Forelimb muscle (tissue), 1 donor: ENCODE results near the gene PLCG2. TPM values are rescaled to one million over a fixed set of nuclear protein-coding genes. Genes with fewer than 3 reads are reported as not detected.
"Not testable (repeated sequence)": the region's sequence is repeated elsewhere in the genome, so short reads cannot be mapped to it uniquely, and the experiment has no call there.

Experiments used
- DNase-seq: peaks from one replicate; pipeline ENCODE4 v3.0.0-alpha.2; 2013; ENCODE audit warnings: low read depth
- polyA plus RNA-seq: library from polyadenylated mRNA; unstranded; fragments of 120-200 nt; gene quantifications from one replicate; pipeline ENCODE4 v1.2.1, GENCODE V29; 2013; ENCODE audit not compliant: insufficient read length

The PLCG2 gene
- polyA plus RNA-seq, 1 donor = 6.7 TPM

DNA sequence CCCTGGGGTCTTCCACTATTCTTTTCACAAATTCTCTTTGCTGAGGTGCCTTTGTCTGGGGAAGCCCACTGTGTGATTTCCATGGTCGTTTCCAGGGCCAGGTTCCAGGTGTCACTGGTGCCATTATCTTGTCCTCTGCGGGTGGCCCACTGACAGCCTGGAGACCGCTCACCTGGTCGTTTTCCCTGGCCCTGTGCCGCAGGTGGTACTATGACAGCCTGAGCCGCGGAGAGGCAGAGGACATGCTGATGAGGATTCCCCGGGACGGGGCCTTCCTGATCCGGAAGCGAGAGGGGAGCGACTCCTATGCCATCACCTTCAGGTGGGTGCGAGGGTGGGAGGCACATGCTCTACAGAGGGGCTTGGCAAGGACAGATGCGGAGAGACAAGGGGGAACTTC is 133.3 kb downstream of the PLCG2 start:
- no peak for DNase-seq

DNA sequence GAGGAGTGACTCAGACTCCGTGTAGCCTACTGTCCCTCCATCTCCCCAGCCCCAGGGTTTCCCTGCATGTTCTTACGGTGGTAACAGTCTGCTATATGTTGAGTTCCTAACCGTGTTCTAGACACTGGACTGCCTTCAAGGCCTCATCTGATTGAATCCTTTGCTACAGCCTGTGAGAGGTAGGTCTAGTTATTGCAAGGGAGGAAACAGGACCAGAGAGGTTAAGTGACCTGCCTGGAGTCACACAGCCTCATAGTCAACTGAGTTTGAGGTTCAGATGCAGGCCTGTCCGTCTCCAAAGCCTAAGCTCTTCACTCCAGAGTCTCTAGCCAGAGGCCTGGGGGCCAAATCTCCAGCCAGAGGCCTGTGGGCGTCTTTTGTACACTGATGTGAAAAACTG is 134.1 kb downstream of the PLCG2 start:
- DNase-seq = no peak

DNA sequence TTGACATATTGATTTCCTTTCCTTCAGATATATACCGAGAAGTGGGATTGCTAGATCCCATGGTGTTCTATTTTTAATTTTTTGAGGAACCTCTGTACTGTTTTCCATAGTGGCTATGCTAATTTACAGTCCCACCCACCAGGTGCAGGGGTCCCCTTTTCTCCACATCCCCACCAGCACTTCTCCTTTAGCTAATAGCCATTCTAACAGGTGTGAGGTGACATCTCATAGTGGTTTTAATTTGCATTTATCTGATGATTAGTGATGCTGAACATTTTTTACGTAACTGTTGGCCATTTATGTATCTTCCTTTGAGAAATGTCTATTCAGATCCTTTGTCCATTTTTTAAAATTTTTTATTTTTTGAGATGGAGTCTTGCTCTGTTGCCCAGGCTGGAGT is 138.3 kb downstream of the PLCG2 start:
- DNase-seq = no peak

DNA sequence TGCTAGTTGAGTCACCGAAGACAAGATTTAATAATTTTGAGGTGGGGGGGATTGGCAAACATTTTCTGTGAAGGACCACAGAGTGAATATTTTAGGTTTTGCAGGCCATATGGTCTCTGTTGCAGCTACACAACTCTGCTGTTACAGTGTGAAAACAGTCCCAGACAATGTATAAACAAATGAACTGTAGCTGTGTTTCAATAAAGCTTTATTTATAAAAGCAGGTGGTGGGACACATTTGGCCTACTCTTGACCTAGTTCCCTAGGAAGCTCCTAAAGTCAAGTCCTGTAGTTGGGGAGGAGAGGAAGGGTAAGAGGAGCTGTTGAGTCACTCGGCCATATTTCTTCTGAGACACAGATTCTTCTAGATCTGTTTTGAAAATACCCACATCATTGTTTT is 139.8 kb downstream of the PLCG2 start:
- no peak for DNase-seq

DNA sequence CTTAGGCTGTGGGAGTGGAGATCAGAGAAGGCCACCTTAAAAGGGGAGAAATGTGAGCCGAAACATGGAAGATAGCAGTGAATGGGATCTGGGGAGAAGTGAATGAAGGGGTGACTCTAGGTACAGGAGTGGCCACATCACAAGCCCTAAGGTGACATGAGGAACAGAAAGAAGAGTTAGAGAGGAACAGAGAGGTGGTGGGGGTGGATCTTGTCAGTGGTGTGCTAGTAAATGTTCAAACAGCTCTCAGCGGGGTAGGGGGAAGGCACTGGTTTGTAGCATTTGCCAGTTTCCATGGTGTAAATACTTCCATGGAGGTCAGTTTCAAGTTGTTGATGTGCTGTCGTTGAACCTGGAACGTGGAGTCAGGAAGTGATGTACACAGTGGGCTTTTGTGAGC is 141.4 kb downstream of the PLCG2 start:
- DNase-seq = no peak

DNA sequence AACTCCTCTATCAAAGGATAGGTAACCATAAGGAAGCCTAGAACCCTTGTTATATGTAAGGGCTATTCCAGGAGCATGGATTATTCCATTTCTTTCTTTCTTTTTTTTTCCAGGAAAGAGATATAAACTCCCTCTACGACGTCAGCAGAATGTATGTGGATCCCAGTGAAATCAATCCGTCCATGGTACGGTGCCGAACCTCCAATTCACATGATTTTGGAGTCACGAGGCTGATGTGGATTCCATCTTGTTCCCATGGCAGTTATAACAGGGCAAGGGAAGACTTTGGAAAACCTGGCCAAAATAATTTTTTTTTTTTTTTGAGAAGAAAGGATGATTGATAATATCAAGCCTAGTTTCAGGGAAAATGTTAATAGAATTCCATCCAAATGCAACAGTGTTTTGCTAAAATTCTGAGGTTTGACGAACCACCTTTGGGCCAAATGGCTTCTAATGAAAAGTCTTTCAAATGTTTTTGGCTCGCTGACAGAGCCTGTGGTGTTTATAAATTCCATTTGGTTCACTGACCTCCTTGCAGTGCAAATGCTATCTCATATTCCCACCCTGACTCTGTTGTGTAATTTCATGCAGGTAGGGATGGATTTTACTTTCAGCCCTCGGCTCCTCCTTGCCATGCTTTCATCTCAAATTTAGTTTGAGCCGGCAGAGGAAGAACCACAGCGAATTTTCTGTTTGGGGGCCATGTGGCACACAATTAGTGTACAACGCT is 142.2 kb downstream of the PLCG2 start:
- DNase-seq = no peak

DNA sequence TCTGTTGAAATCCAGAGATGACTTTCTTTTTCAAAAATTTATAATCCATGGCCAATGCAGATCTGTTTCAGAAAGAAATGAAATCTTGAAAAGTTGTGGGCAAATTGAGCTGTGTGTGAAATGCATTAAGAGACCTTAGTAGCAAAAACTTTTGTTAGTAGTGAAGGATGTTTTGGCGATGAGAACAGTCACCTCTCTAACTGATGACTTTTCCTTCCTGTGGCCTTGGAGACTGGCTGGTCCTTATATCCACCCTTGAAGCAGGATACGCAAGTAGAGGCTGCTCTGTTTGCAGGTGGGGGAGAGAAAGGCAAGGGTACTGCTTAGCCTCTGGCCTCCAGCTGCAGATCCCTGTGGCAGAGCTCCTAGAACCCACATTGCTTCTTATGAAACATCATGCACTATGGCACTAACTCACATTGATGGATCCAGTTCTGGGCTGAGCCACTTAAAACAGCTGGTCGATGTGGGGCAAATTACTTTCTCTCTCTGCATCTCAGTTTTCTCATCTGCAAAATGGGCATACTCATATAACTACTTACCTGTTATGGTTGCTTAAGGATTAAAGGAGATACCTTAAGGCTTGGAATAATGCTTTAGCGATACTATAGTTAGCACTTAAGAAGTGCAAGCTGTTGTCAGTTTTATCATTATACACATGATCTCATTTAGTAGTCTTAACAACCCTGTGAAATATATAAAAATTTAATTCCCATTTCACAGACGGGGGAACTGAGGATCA is 142.9 kb downstream of the PLCG2 start:
- DNase-seq = no peak

DNA sequence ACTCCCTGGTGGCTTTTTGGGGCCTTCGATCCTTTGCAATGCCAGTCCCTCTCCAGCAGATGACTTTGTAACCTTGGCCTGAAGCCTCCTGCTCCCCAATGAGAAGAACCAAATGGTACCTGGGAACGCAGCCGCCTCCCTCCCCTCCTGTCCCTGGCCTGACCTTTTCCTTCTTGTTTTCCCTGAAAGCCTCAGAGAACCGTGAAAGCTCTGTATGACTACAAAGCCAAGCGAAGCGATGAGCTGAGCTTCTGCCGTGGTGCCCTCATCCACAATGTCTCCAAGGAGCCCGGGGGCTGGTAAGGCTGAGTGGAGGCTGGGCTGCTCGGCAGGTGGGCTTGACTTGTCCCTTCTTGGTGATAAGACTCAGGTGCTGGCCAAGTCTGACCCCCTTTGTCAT is 144.2 kb downstream of the PLCG2 start:
- no peak for DNase-seq

DNA sequence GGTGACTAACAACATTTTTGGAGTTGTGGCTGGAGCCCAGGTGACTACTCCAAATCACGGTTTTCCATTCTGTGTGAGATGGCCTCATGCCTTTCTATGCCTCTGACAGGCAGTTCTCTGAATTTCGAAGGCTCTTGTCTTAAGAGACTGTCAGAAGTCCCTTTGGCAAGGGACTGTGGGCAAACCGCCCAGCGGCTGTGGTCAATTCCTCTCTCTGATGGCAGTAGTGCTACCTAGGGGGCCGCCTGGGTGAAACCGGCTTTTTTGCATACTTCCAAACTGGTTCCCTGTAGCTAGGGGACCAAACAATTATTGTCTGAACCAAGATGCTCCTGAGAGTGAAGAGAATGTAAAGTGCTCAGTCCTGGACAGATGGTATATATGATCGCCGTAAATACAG is 145.9 kb downstream of the PLCG2 start:
- DNase-seq = no peak

- DNase-seq = no peak
These were observed 146.9 kb downstream of the PLCG2 start for GRCh38 chr16:81926036-81926435.

GRCh38 chr16:81927561-81928185 is 148.6 kb downstream of the PLCG2 start:
- no peak for DNase-seq

DNA sequence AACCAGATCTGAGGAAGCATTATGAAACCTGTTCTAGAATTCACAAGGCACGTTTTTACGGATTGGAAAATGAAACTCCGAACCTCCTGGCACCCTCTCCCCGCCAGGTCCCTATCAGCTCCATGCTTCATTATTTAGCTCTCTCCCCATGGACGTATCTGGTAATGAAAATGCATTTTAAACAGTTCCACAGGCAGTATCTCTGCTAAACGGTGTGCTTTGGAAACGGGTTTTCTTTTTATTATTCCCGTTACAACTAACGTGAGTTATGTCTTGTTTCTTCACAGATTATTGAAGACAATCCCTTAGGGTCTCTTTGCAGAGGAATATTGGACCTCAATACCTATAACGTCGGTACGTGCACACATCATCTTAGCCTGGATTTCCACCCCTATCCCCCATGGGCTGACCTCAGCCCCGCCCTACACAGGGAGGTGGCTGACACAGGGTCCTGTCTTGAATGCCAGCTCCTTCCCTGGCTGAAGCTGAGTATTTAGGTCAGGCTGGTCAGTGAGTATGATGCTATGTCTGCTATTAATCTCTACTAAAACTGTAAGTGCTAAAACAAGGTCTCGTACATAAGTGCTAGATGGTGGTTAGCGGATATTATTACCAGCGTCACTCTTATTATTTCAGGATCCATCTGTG is 149.3 kb downstream of the PLCG2 start:
- DNase-seq = no peak

DNA sequence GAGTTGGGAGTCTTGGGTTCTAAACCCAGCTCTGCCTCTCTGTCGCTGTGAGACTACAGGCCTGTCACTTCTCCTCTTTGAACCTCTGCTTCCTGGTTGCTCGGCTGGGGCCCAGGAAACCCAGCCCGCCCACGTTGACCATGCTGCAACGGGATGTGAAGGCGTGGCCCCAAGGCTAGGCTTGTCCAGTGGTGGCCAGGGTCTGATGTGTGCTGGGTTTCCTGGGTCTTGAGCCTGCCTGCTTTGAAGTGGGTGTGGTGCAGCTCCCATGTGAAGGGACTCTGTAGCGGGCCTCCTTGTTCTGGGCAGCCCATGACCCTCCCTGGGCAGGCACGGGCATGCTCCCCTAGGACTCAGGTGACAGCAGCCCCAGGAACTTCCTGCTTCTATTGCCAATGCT is 149.9 kb downstream of the PLCG2 start:
- no peak for DNase-seq

DNA sequence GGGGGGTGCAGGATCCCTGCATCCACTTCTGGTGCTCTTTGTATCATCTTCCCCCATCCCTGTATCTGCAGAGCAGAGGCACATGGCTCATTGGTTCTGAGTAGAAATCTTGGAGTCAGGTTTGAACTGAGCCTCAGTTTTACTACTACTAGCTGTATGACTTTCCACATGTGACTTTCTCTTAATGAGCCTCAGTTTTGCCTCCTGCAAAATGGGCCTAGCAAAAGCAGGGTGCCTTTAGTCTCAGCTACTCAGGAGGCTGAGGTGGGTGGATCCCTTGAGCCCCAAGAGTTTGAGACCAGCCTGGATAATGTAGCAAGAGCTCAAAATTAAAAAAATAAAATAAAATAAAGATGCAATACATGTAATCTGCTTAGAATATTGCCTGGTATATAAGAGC is 150.8 kb downstream of the PLCG2 start:
- no peak for DNase-seq

- DNase-seq = no peak
These were observed 152.8 kb downstream of the PLCG2 start for GRCh38 chr16:81931927-81932326.

DNA sequence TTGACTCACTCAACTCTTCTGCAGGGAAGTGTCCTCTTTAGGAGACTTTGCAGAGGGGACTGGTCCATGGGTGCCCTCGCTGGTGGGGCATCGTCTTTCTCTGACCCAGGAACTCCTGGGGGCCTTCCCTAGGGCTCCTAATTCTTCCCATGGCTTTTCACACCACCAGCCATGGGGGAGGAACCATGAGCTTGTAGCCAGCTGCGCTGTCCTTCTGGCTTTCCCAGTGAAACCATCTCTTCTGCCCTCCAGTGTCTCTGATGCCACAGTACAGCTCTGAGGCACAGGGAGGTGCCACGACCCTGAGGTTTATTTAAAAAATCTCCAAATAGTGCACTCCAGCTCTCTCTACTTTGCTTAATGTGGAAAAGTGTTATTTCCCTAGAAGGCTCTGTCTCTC is 153.6 kb downstream of the PLCG2 start:
- no peak for DNase-seq

DNA sequence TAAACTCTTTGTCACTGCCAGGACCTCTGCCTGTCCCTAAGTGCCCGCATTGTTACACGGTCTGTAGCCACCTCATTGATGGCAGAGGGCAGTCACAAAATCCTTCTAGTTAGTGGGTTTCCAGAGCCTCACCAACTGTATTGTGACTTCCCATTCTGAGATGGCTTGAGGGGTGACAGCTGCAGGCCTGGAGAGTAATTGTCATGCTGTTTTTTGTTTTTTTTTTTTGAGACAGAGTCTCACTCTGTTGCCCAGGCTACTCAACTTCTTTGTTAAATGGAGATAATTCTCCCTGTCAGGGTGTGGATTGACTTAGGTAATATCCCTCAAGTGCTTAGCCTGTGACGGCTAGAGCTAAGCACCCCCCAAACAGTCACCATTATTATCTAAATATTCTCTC is 154.3 kb downstream of the PLCG2 start:
- no peak for DNase-seq

DNA sequence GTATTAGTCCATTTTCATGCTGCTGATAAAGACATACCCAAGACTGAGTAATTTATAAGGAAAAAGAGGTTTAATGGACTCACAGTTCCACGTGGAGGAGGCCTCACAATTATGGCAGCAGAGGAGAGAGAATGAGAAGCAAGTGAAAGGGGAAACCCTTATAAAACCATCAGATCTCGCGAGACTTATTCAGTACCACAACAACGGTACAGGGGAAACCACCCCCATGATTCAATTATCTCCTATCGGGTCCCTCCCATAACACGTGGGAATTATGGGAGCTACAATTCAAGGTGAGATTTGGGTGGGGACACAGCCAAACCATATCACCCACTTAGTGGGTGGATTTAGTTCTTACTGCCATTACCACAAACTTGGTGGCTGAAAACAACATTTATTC is 155.6 kb downstream of the PLCG2 start:
- DNase-seq = not testable (repeated sequence)

GRCh38 chr16:81936209-81937000 is 157.3 kb downstream of the PLCG2 start:
- no peak for DNase-seq

GRCh38 chr16:81937305-81938038 is 158.4 kb downstream of the PLCG2 start:
- DNase-seq = no peak
